Kasumi-1 (cell line): ENCODE data around the gene FBXO47.

Source experiments
- DNase-seq, 2 experiments: peaks; one replicate each; lab custom pipeline; 2025; lab: John Stamatoyannopoulos, UW

The FBXO47 gene

GRCh38 chr17:38967290-38967738 is at the start of gene FBXO47:
TSS of gene FBXO47 (minus strand) at chr17:38967403. CDS start at chr17:38963025, 4,378 bp downstream.
- DNase-seq, result no peak

- no peak for DNase-seq
Observed at GRCh38 chr17:39016193-39017153, 49.3 kb upstream of the FBXO47 start.

- no peak for DNase-seq
Observed at GRCh38 chr17:39015546-39015935, 48.3 kb upstream of the FBXO47 start.

GRCh38 chr17:39014795-39015545 is 47.8 kb upstream of the FBXO47 start:
- no peak for DNase-seq

GRCh38 chr17:39014044-39014794 is 47.0 kb upstream of the FBXO47 start:
- no peak for DNase-seq

- no peak for DNase-seq
Observed at GRCh38 chr17:39012725-39013124, 45.5 kb upstream of the FBXO47 start.

GRCh38 chr17:39011907-39012468 is 44.8 kb upstream of the FBXO47 start:
- no peak for DNase-seq

GRCh38 chr17:39009581-39010001 is 42.4 kb upstream of the FBXO47 start:
- no peak for DNase-seq

- no peak for DNase-seq
Observed at GRCh38 chr17:39008633-39009032, 41.4 kb upstream of the FBXO47 start.

- DNase-seq, result peak; percentile 7 to 19
Observed at GRCh38 chr17:39002991-39003715, 36.0 kb upstream of the FBXO47 start.

- peak; percentile 27 to 30 for DNase-seq
Observed at GRCh38 chr17:39001703-39002637, 34.8 kb upstream of the FBXO47 start.

GRCh38 chr17:39000021-39000601 is 32.9 kb upstream of the FBXO47 start:
- DNase-seq, result no peak

- DNase-seq, result peak in 1 of 2 experiments; percentile 23
Observed at GRCh38 chr17:38996660-38997337, 29.6 kb upstream of the FBXO47 start.

- no peak for DNase-seq
Observed at GRCh38 chr17:38994026-38994425, 26.8 kb upstream of the FBXO47 start.

- no peak for DNase-seq
Observed at GRCh38 chr17:38984666-38985065, 17.5 kb upstream of the FBXO47 start.

GRCh38 chr17:38982858-38983746 is 15.9 kb upstream of the FBXO47 start:
- peak; percentile 76 to 88 for DNase-seq

GRCh38 chr17:38981636-38982035 is 14.4 kb upstream of the FBXO47 start:
- no peak for DNase-seq
